ENCODE data around the gene ALAD.

The ALAD gene

GRCh38 chr9:113360242-113360842 is 40.7 kb downstream of the ALAD start:
- TF ChIP-seq CTCF (IDR thresholded peaks at IDR 0.05; ENCODE audit: low read depth, low read length, missing control alignments) = no peak
- in situ Hi-C loops (cut with HindIII; ENCODE audit: low sequenced_read_pairs) = no loop called here
- H3K4me3 ChIP-seq (ENCODE audit: low read depth, low read length) = no peak overlapping the region
- DNase-seq (ENCODE audit: low read depth) = no peak

- no peak overlapping the region for H3K4me3 ChIP-seq (ENCODE audit: low read depth, low read length)
- TF ChIP-seq CTCF (IDR thresholded peaks at IDR 0.05; ENCODE audit: low read depth, low read length, missing control alignments) = no peak
- in situ Hi-C loops (cut with HindIII; ENCODE audit: low sequenced_read_pairs) = no loop called here
- DNase-seq (ENCODE audit: low read depth) = no peak
Observed at GRCh38 chr9:113359385-113359784, 41.7 kb downstream of the ALAD start.

- in situ Hi-C loops (cut with HindIII; ENCODE audit: low sequenced_read_pairs) = no loop called here
- no peak for TF ChIP-seq CTCF (IDR thresholded peaks at IDR 0.05; ENCODE audit: low read depth, low read length, missing control alignments)
- no peak overlapping the region for H3K4me3 ChIP-seq (ENCODE audit: low read depth, low read length)
- no peak for DNase-seq (ENCODE audit: low read depth)
Observed at GRCh38 chr9:113356686-113357292, 44.3 kb downstream of the ALAD start.

GRCh38 chr9:113355040-113355596 is 46.0 kb downstream of the ALAD start:
- DNase-seq (ENCODE audit: low read depth) = no peak
- H3K4me3 ChIP-seq (ENCODE audit: low read depth, low read length) = no peak overlapping the region
- peak; percentile 30 for TF ChIP-seq CTCF (IDR thresholded peaks at IDR 0.05; ENCODE audit: low read depth, low read length, missing control alignments)
- in situ Hi-C loops (cut with HindIII; ENCODE audit: low sequenced_read_pairs) = no loop called here

- TF ChIP-seq CTCF (IDR thresholded peaks at IDR 0.05; ENCODE audit: low read depth, low read length, missing control alignments) = no peak
- DNase-seq (ENCODE audit: low read depth) = no peak
- H3K4me3 ChIP-seq (ENCODE audit: low read depth, low read length) = no peak overlapping the region
- in situ Hi-C loops (cut with HindIII; ENCODE audit: low sequenced_read_pairs) = no loop called here
Observed at GRCh38 chr9:113352411-113352810, 48.7 kb downstream of the ALAD start.

- H3K4me3 ChIP-seq (ENCODE audit: low read depth, low read length) = no peak overlapping the region
- in situ Hi-C loops (cut with HindIII; ENCODE audit: low sequenced_read_pairs) = no loop called here
- no peak for DNase-seq (ENCODE audit: low read depth)
- TF ChIP-seq CTCF (IDR thresholded peaks at IDR 0.05; ENCODE audit: low read depth, low read length, missing control alignments) = no peak
Observed at GRCh38 chr9:113352006-113352405, 49.1 kb downstream of the ALAD start.

Measured in astrocyte of the cerebellum (primary cell).